Body of pancreas (tissue), 4 donors: Measurements from ENCODE around the gene SLAMF7. TPM values are rescaled to one million over a fixed set of nuclear protein-coding genes. Genes with fewer than 3 reads are reported as not detected.

Experiments
- ATAC-seq: fragments of 150-250 bp; one replicate; pipeline ENCODE4 v1.9.1; 2016
- DNase-seq, 4 donors: peaks; one replicate each; pipeline ENCODE4 v3.0.0-alpha.2; 2019
- H3K27ac ChIP-seq, 4 donors: fragments of 200-600 bp; sonication (generic); 1 replicate in 3 of 4; 2 replicates in 1 of 4; pipeline versions ENCODE4 v1.5.1 to v1.6.1; 2016 to 2019; ENCODE audit warnings: mild to moderate bottlenecking in 1 of 4, mixed read lengths in 1 of 4, moderate library complexity in 1 of 4
- H3K27me3 ChIP-seq, 2 donors: fragments of 200-600 bp; sonication (generic); one replicate each; pipeline ENCODE4 v1.6.0; 2016; ENCODE audit warnings: mild to moderate bottlenecking in 1 of 2
- H3K36me3 ChIP-seq, 2 donors: fragments of 200-600 bp; sonication (generic); replicated peaks in 1 of 2; 2 replicates each; pipeline ENCODE4 v1.5.1; 2016; ENCODE audit warnings: low read depth in 2 of 2; ENCODE audit not compliant: insufficient read depth in 1 of 2
- H3K4me1 ChIP-seq: fragments of 200-600 bp; sonication (generic); one replicate; pipeline ENCODE4 v1.6.0; 2016
- H3K4me3 ChIP-seq, 2 donors: fragments of 200-600 bp; sonication (generic); 1 replicate in 1 of 2; 2 replicates in 1 of 2; pipeline ENCODE4 v1.5.1; 2016 to 2019
- H3K9me3 ChIP-seq, 3 donors: fragments of 200-600 bp; sonication (generic); 1 replicate in 2 of 3; 2 replicates in 1 of 3; pipeline ENCODE4 v1.5.1; 2016
- CTCF ChIP-seq, 7 experiments: fragments of 450-650 bp in 4 of 7; fragments of 200-600 bp in 3 of 7; sonication (generic) in 3 of 7; IDR thresholded peaks; one replicate each; pipeline ENCODE4 v1.5.1; 2016 to 2019; ENCODE audit warnings: antibody characterized with exemption in 7 of 7
- POLR2A ChIP-seq, 3 donors: fragments of 450-650 bp; IDR thresholded peaks; one replicate each; pipeline ENCODE4 v1.6.1; 2016; ENCODE audit warnings: antibody characterized with exemption in 3 of 3, mild to moderate bottlenecking in 2 of 3
- WGBS, 2 donors: methylation state at CpG; one replicate each; pipeline ENCODE4 v1.1.5; 2017; 5-methylcytosine and 5-hydroxymethylcytosine counted together
- intact Hi-C: fragments of 100-400 bp; cut with DNase I; formaldehyde crosslinking; loops from one replicate; pipeline ENCODE4 v1.15.1; 2023
- total RNA-seq, 2 donors: library from RNA; depleted of rRNA; stranded (reverse); fragments of >200 nt; gene quantifications; one replicate each; pipeline ENCODE4 v1.1.0, GENCODE V29; 2016

SLAMF7 gene
- total RNA-seq, 2 donors from 2014 or later = 0.26 to 1.3 TPM

- Histone ChIP-seq H3K27me3 (no peaks in the 10 kb centered on the region), H3K4me3 (no peak overlapping the region), H3K4me1 (no peaks in the 10 kb centered on the region), H3K9me3 (no peaks in the 10 kb centered on the region), H3K36me3 (no peaks in the 10 kb centered on the region), H3K27ac (no peak overlapping the region)
- ATAC-seq = no peak
- no peak for DNase-seq
- no peak for TF ChIP-seq POLR2A (IDR thresholded peaks at IDR 0.05)
- no peak for TF ChIP-seq CTCF (IDR thresholded peaks at IDR 0.05)
- intact Hi-C loops = no loop called here
Observed at GRCh38 chr1:160747717-160748116, 8.7 kb downstream of the SLAMF7 start.

- no peaks in the 10 kb centered on the region for H3K27me3 ChIP-seq
- no peak for ATAC-seq
- intact Hi-C loops = no loop called here
- no peak overlapping the region for H3K4me3 ChIP-seq
- TF ChIP-seq CTCF (IDR thresholded peaks at IDR 0.05) (peak in 1 of 7 experiments; percentile 15), POLR2A (IDR thresholded peaks at IDR 0.05) (no peak)
- WGBS, 2 donors = 61% methylated on average over 10 of the region's 10 CpGs
- no peaks in the 10 kb centered on the region for H3K36me3 ChIP-seq
- no peaks in the 10 kb centered on the region for H3K4me1 ChIP-seq
- no peaks in the 10 kb centered on the region for H3K9me3 ChIP-seq
- H3K27ac ChIP-seq = no peak overlapping the region
- no peak for DNase-seq
Observed at GRCh38 chr1:160748181-160748877, 9.3 kb downstream of the SLAMF7 start.

GRCh38 chr1:160748878-160749269 lies 9.8 kb downstream of the SLAMF7 start:
- ATAC-seq (no peak), DNase-seq (no peak)
- no peak overlapping the region for H3K27ac ChIP-seq
- H3K4me1 ChIP-seq = no peaks in the 10 kb centered on the region
- H3K4me3 ChIP-seq = no peak overlapping the region
- H3K36me3 ChIP-seq = no peaks in the 10 kb centered on the region
- intact Hi-C loops = no loop called here
- 90 to 92% methylated on average over 1 of the region's 1 CpG for WGBS, 2 donors
- H3K9me3 ChIP-seq = no peaks in the 10 kb centered on the region
- no peaks in the 10 kb centered on the region for H3K27me3 ChIP-seq
- TF ChIP-seq POLR2A (IDR thresholded peaks at IDR 0.05) = no peak
- TF ChIP-seq CTCF (IDR thresholded peaks at IDR 0.05) = no peak

GRCh38 chr1:160750608-160751007 lies 11.6 kb downstream of the SLAMF7 start:
- Histone ChIP-seq H3K4me3 (no peak overlapping the region), H3K27ac (no peak overlapping the region), H3K36me3 (no peaks in the 10 kb centered on the region), H3K4me1 (no peaks in the 10 kb centered on the region), H3K27me3 (no peaks in the 10 kb centered on the region), H3K9me3 (no peaks in the 10 kb centered on the region)
- intact Hi-C loops = no loop called here
- ATAC-seq = no peak
- TF ChIP-seq POLR2A (IDR thresholded peaks at IDR 0.05) (no peak), CTCF (IDR thresholded peaks at IDR 0.05) (no peak)
- no peak for DNase-seq
- WGBS, 2 donors = 60 to 78% methylated on average over 2 of the region's 2 CpGs

GRCh38 chr1:160752406-160752805 lies 13.4 kb downstream of the SLAMF7 start:
- H3K27ac ChIP-seq = no peak overlapping the region

More at GRCh38 chr1:160752406-160752805, 13.4 kb downstream of the SLAMF7 start:
- Histone ChIP-seq H3K36me3 (no peaks in the 10 kb centered on the region), H3K4me3 (no peak overlapping the region), H3K27me3 (no peaks in the 10 kb centered on the region), H3K4me1 (no peaks in the 10 kb centered on the region), H3K9me3 (no peaks in the 10 kb centered on the region)
- ATAC-seq (no peak), DNase-seq (no peak)
- TF ChIP-seq POLR2A (IDR thresholded peaks at IDR 0.05) = no peak
- WGBS, 2 donors = 56 to 67% methylated on average over 3 of the region's 3 CpGs
- intact Hi-C loops = no loop called here
